HG02642 (cell line): ENCODE results near the gene JAKMIP1.
"Not testable (repeated sequence)": the region's sequence is repeated elsewhere in the genome, so short reads cannot be mapped to it uniquely, and the experiment has no call there.

Experiments used
- ATAC-seq: cut with Tn5 transposase; IDR thresholded peaks from one replicate; pipeline ENCODE4 v1.9.1; 2021; ENCODE audit warnings: mild to moderate bottlenecking; ENCODE audit not compliant: unreplicated experiment, poor library complexity

Gene JAKMIP1

GRCh38 chr4:6150046-6150735, 50.2 kb downstream of the JAKMIP1 start:
- no peak for ATAC-seq

GRCh38 chr4:6148506-6149205, 51.7 kb downstream of the JAKMIP1 start:
- no peak for ATAC-seq

GRCh38 chr4:6147441-6147840, 52.9 kb downstream of the JAKMIP1 start:
- no peak for ATAC-seq

GRCh38 chr4:6143603-6144181, 56.7 kb downstream of the JAKMIP1 start:
- no peak for ATAC-seq

GRCh38 chr4:6142935-6143602, 57.3 kb downstream of the JAKMIP1 start:
- no peak for ATAC-seq

GRCh38 chr4:6142511-6142910, 57.8 kb downstream of the JAKMIP1 start:
- ATAC-seq, result no peak

GRCh38 chr4:6141554-6141953, 58.8 kb downstream of the JAKMIP1 start:
- ATAC-seq, result no peak

GRCh38 chr4:6141021-6141420, 59.3 kb downstream of the JAKMIP1 start:
- not testable (repeated sequence) for ATAC-seq

GRCh38 chr4:6137747-6138135, 62.6 kb downstream of the JAKMIP1 start:
- no peak for ATAC-seq

GRCh38 chr4:6137027-6137746, 63.2 kb downstream of the JAKMIP1 start:
- ATAC-seq, result no peak

GRCh38 chr4:6134612-6135220, 65.6 kb downstream of the JAKMIP1 start:
- ATAC-seq, result peak; percentile 77

- no peak for ATAC-seq
Measured at GRCh38 chr4:6132716-6133115, 67.6 kb downstream of the JAKMIP1 start.

- no peak for ATAC-seq
Measured at GRCh38 chr4:6128221-6128850, 72.0 kb downstream of the JAKMIP1 start.

- ATAC-seq, result no peak
Measured at GRCh38 chr4:6126971-6127745, 73.2 kb downstream of the JAKMIP1 start.

GRCh38 chr4:6125103-6125651, 75.2 kb downstream of the JAKMIP1 start:
- no peak for ATAC-seq

GRCh38 chr4:6124386-6125102, 75.8 kb downstream of the JAKMIP1 start:
- no peak for ATAC-seq

- no peak for ATAC-seq
Measured at GRCh38 chr4:6123976-6124375, 76.4 kb downstream of the JAKMIP1 start.

GRCh38 chr4:6123541-6123940, 76.8 kb downstream of the JAKMIP1 start:
- ATAC-seq, result no peak
